ENCODE data around the gene CDKN1C.

- TF ChIP-seq POLR2AphosphoS5 (IDR thresholded peaks at IDR 0.05; ENCODE audit: borderline replicate concordance, low read depth, low read length) (no peak), EZH2 (IDR thresholded peaks at IDR 0.05) (no peak)
These were observed 45.8 kb upstream of the CDKN1C start for GRCh38 chr11:2931420-2931746.

All from SK-N-MC (cell line).